Smooth muscle cell of bladder (primary cell): Measurements from ENCODE around the gene ADAMTS5. TPM values are rescaled to one million over a fixed set of nuclear protein-coding genes. Genes with fewer than 3 reads are reported as not detected.

Experiments
- total RNA-seq: library from RNA; depleted of rRNA; stranded (reverse); fragments of >200 nt; gene quantifications from 2 replicates; pipeline ENCODE4 v1.2.3, GENCODE V29; 2014

The ADAMTS5 gene
- 22.3 and 24.4 TPM in 2 replicates for total RNA-seq

DNA sequence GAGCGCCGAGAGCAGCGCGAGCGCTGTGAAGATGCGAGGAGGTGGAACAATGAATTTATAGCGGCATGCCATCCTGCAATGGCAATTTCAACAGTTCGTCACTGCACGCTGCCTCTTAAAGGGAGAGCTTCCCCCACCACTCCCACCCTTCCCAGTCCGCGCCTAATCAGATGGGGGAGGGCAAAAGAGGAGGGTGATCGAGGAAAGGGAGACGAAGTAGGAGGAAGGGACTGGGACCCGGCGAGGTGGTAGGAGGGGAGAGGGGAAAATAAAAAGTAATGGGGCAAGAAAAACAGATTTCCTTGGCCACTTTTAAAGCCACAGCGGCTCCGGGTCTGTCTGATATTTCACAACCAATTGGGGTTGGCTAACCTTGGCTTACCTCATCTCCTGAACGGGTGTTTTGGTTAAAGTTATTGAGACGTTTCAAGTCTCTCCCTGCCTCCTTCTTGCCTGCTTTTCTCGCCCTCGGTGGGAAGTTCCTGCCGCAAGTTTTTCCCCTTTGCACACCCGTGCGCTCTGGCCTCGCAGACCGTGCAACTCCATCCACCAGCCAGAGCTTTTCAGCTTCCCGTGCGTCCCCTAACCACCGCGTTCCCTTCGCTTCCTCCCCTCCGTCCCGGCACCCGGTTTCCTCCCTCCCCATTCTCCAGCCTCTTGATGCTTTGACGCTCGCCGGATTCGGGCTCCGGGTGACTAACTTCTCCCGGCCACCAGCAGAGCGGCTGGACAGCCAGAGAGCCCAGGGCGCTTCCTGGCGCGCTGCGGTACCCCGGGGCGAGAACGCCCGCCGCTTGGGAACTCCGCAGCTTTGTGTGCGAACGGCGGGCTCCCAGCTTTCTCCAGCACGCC lies at the start of gene ADAMTS5:
Gene ADAMTS5, minus strand, starts transcription at position 27 of the 852 bp plus-strand sequence. CDS start 697 bp downstream, outside the sequence.

Other genes starting within 250 kb of the ADAMTS5 start
- 366 and 480 TPM in 2 replicates for gene ADAMTS1, start 121.7 kb downstream of the ADAMTS5 start, total RNA-seq